ENCODE data around the gene PTPN1.

PTPN1 gene

GRCh38 chr20:50562262-50562701 lies 52.1 kb downstream of the PTPN1 start (continued):
- TF ChIP-seq ZFP37 (tag by site-specific recombination; IDR thresholded peaks at IDR 0.05) (no peak), ZNF701 (tag by site-specific recombination; IDR thresholded peaks at IDR 0.05) (no peak), BCL11A (tag by site-specific recombination; IDR thresholded peaks at IDR 0.05; ENCODE audit: low read depth) (no peak), OSR2 (tag by site-specific recombination; IDR thresholded peaks at IDR 0.05) (no peak), ZBTB8A (tag by site-specific recombination; IDR thresholded peaks at IDR 0.05) (no peak), ZNF404 (tag by site-specific recombination; IDR thresholded peaks at IDR 0.05) (no peak), GLI2 (tag by site-specific recombination; IDR thresholded peaks at IDR 0.05; ENCODE audit: borderline replicate concordance, low read depth) (no peak)

DNA sequence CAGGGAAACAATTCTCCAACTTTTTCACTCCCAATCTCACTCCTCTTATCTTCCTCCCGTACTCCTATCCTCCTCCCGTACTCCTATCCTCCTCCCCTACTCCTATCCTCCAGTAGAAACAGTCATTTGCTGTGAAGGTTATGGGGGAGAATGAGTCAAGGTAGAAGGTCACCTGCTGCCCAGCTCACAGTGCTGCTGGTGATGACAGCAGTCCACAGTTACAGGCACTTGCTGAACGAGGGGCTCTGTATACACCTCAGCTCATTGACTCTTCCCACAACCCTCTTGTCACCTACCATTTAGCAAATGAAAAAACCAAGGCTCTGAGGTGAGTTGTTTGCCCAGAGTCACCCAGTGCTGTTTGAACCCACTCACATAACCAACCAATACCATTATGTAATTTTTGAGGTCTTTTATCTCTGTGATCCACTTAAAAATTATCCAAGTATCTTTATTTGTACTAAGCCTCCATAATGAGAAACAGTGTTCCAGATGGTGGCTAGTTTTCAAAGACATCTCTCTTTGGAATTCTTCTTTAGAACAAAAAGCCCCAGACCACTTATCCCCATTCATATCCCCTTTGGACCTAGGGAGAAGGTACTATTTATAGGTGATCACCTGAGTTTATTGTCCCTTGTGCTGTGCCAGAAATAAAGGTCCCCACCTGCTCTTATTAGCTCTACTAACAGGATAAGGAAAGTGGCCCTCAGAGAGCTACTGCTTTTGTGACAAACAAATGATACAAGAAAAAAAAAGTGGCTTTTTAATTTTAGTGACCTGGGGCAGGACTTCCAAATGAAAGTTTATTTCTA lies 53.2 kb downstream of the PTPN1 start:
- no peak overlapping the region for H3K27ac ChIP-seq (ENCODE audit: extremely low read depth, low read depth, low read length)
- no peaks in the 10 kb centered on the region for H3K9me3 ChIP-seq (ENCODE audit: control insufficient read depth, insufficient read depth, low read depth, low read length)
- TF ChIP-seq ZNF10 (tag by site-specific recombination; IDR thresholded peaks at IDR 0.05) (no peak), YY2 (tag by site-specific recombination; IDR thresholded peaks at IDR 0.05) (no peak), ZNF266 (tag by site-specific recombination; IDR thresholded peaks at IDR 0.05; ENCODE audit: low read depth) (no peak), ZNF114 (tag by site-specific recombination; IDR thresholded peaks at IDR 0.05) (no peak), WT1 (tag by site-specific recombination; IDR thresholded peaks at IDR 0.05) (peak; percentile 74)
- TF ChIP-seq, protein P1, sequence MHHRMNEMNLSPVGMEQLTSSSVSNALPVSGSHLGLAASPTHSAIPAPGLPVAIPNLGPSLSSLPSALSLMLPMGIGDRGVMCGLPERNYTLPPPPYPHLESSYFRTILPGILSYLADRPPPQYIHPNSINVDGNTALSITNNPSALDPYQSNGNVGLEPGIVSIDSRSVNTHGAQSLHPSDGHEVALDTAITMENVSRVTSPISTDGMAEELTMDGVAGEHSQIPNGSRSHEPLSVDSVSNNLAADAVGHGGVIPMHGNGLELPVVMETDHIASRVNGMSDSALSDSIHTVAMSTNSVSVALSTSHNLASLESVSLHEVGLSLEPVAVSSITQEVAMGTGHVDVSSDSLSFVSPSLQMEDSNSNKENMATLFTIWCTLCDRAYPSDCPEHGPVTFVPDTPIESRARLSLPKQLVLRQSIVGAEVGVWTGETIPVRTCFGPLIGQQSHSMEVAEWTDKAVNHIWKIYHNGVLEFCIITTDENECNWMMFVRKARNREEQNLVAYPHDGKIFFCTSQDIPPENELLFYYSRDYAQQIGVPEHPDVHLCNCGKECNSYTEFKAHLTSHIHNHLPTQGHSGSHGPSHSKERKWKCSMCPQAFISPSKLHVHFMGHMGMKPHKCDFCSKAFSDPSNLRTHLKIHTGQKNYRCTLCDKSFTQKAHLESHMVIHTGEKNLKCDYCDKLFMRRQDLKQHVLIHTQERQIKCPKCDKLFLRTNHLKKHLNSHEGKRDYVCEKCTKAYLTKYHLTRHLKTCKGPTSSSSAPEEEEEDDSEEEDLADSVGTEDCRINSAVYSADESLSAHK (tag by site-specific recombination; IDR thresholded peaks at IDR 0.05): peak; percentile 60; the same call in 1 of the 2 replicates
- ChIA-PET CTCF (interaction anchor here (0.7 to 1.5 kb wide), 3 partner anchors 25 to 98 kb away, joined by 3 to 6 read pairs (median 3); no protein-coding TSS in a partner anchor), POLR2A (no interaction called here)
- H3K36me3 ChIP-seq (ENCODE audit: control insufficient read depth in 2 of 2, insufficient read depth in 1 of 2, low read length in 2 of 2): peaks cover 0 to 45% of the 10 kb centered on the region in 2 experiments; a peak in 1 of 3 replicates
- H3K4me1 ChIP-seq (ENCODE audit: control insufficient read depth, insufficient read depth, low read length): peaks cover 3% of the 10 kb centered on the region
- H3K4me3 ChIP-seq (ENCODE audit: low read depth, low read length): no peak overlapping the region

DNA sequence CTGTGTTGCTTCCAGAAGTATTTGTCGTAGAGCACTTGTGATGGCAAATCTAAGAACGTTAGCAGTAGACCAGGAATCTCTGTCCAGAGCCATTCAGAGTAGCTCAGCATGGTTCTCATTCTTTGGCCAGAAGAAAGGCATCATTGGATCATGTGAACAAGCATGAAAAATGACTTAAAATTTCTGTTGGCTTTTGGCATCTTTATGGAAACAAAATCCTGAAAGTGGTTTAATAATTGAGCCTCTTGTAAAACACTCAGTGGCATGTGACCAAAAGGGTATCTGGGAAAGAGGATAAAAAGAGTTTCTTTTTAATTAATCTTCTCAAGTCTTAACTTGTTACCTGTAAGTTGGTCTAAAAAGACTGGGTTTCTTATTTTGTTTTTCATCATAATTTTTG lies 55.2 kb downstream of the PTPN1 start:
- ChIA-PET POLR2A (no interaction called here), CTCF (interaction anchor here (1.1 kb wide), 1 partner anchor 7 kb away, joined by 3 read pairs; no protein-coding TSS in a partner anchor)
- no peak for TF ChIP-seq ZNF549 (tag by site-specific recombination; IDR thresholded peaks at IDR 0.05)
- TF ChIP-seq ZFP3 (tag by site-specific recombination; IDR thresholded peaks at IDR 0.05; ENCODE audit: low read depth): no peak
- no peak for TF ChIP-seq ZNF19 (tag by site-specific recombination; IDR thresholded peaks at IDR 0.05; ENCODE audit: low read depth)
- no peak for TF ChIP-seq MZF1 (tag by site-specific recombination; IDR thresholded peaks at IDR 0.05; ENCODE audit: borderline replicate concordance)
- no peak for TF ChIP-seq KLF1 (tag by site-specific recombination; IDR thresholded peaks at IDR 0.05)
- no peak for TF ChIP-seq ZNF132 (tag by site-specific recombination; IDR thresholded peaks at IDR 0.05; ENCODE audit: borderline replicate concordance)
- H3K4me1 ChIP-seq (ENCODE audit: control insufficient read depth, insufficient read depth, low read length): peaks cover 3% of the 10 kb centered on the region
- H3K9me3 ChIP-seq (ENCODE audit: control insufficient read depth, insufficient read depth, low read depth, low read length): no peaks in the 10 kb centered on the region
- H3K4me3 ChIP-seq (ENCODE audit: low read depth, low read length): no peak overlapping the region
- no peak overlapping the region for H3K27ac ChIP-seq (ENCODE audit: extremely low read depth, low read depth, low read length)
- H3K36me3 ChIP-seq (ENCODE audit: control insufficient read depth in 2 of 2, insufficient read depth in 1 of 2, low read length in 2 of 2): peaks cover 0 to 61% of the 10 kb centered on the region in 2 experiments; a peak in 1 of 3 replicates
